SK-N-SH treated with all-trans-retinoic acid at 6 μM for 48 hours (cell line): ENCODE results near the gene NAB1.

Experiments
- ATAC-seq: fragments of 200-7000 bp; cut with Tn5 transposase; 3 replicates; pipeline ENCODE4 v1.9.1; 2020; ENCODE audit warnings: mild to moderate bottlenecking, moderate library complexity
- ARNTL ChIP-seq: fragments of 450-650 bp; formaldehyde crosslinking; IDR thresholded peaks from 2 replicates; pipeline ENCODE4 v1.5.0; 2020; ENCODE audit warnings: low read depth, mild to moderate bottlenecking, moderate library complexity, borderline replicate concordance
- BACH2 ChIP-seq: fragments of 250-450 bp; sonication (Bioruptor Pico); IDR thresholded peaks from 2 replicates; pipeline ENCODE4 v1.9.0; 2021; ENCODE audit warnings: mild to moderate bottlenecking, borderline replicate concordance
- CREB5 ChIP-seq: fragments of 250-450 bp; sonication (Bioruptor Pico); IDR thresholded peaks from 2 replicates; pipeline ENCODE4 v1.5.1; 2020; ENCODE audit warnings: low read depth, mild to moderate bottlenecking, moderate library complexity
- CSDC2 ChIP-seq: fragments of 250-450 bp; sonication (Bioruptor Pico); IDR thresholded peaks from 2 replicates; pipeline ENCODE4 v1.5.0; 2020; ENCODE audit warnings: mild to moderate bottlenecking, moderate library complexity
- CSRNP3 ChIP-seq: fragments of 250-450 bp; sonication (Bioruptor Pico); IDR thresholded peaks from 2 replicates; pipeline ENCODE4 v1.5.1; 2021; ENCODE audit warnings: mild to moderate bottlenecking, moderate library complexity
- ESRRG ChIP-seq: fragments of 250-450 bp; sonication (Bioruptor Pico); IDR thresholded peaks from 2 replicates; pipeline ENCODE4 v1.6.1; 2021; ENCODE audit warnings: mild to moderate bottlenecking
- GLIS3 ChIP-seq: fragments of 250-450 bp; sonication (Bioruptor Pico); IDR thresholded peaks from 2 replicates; pipeline ENCODE4 v1.5.0; 2020; ENCODE audit warnings: mild to moderate bottlenecking, moderate library complexity
- ISL1 ChIP-seq: fragments of 250-450 bp; sonication (Bioruptor Pico); IDR thresholded peaks from 2 replicates; pipeline ENCODE4 v2.1.2; 2022; ENCODE audit warnings: mild to moderate bottlenecking, moderate library complexity
- OSR1 ChIP-seq: fragments of 250-450 bp; sonication (Bioruptor Pico); IDR thresholded peaks from 2 replicates; pipeline ENCODE4 v1.8.0; 2022; ENCODE audit warnings: moderate library complexity, mild to moderate bottlenecking, inconsistent platforms
- PATZ1 ChIP-seq: fragments of 250-450 bp; sonication (Bioruptor Pico); IDR thresholded peaks from 2 replicates; pipeline ENCODE4 v1.8.0; 2020; ENCODE audit warnings: mild to moderate bottlenecking, moderate library complexity, borderline replicate concordance
- POU6F1 ChIP-seq: fragments of 250-450 bp; sonication (Bioruptor Pico); IDR thresholded peaks from 2 replicates; pipeline ENCODE4 v1.8.0; 2021; ENCODE audit warnings: low read depth, mild to moderate bottlenecking, moderate library complexity, borderline replicate concordance
- PPARA ChIP-seq: fragments of 250-450 bp; sonication (Bioruptor Pico); IDR thresholded peaks from 2 replicates; pipeline ENCODE4 v1.5.0; 2020; ENCODE audit warnings: mild to moderate bottlenecking, borderline replicate concordance
- SNAI2 ChIP-seq: fragments of 250-450 bp; sonication (Bioruptor Pico); IDR thresholded peaks from 2 replicates; pipeline ENCODE4 v1.5.0; 2020; ENCODE audit warnings: mild to moderate bottlenecking, moderate library complexity
- TCF4 ChIP-seq: fragments of 250-450 bp; sonication (Bioruptor Pico); IDR thresholded peaks from 2 replicates; pipeline ENCODE4 v1.8.0; 2021; ENCODE audit warnings: mild to moderate bottlenecking, moderate library complexity, borderline replicate concordance
- TOX ChIP-seq: fragments of 250-450 bp; sonication (Bioruptor Pico); IDR thresholded peaks from 2 replicates; pipeline ENCODE4 v1.8.0; 2021; ENCODE audit warnings: mild to moderate bottlenecking, moderate library complexity, borderline replicate concordance
- TSHZ2 ChIP-seq: fragments of 250-450 bp; sonication (Bioruptor Pico); IDR thresholded peaks from 2 replicates; pipeline ENCODE4 v1.5.0; 2020; ENCODE audit warnings: mild to moderate bottlenecking, moderate library complexity
- ZC3H10 ChIP-seq: fragments of 250-450 bp; sonication (Bioruptor Pico); IDR thresholded peaks from 2 replicates; pipeline ENCODE4 v1.5.1; 2021; ENCODE audit warnings: mild to moderate bottlenecking, moderate library complexity
- ZFP3 ChIP-seq: fragments of 250-450 bp; sonication (Bioruptor Pico); IDR thresholded peaks from 2 replicates; pipeline ENCODE4 v1.5.0; 2020; ENCODE audit warnings: mild to moderate bottlenecking, moderate library complexity
- ZFP30 ChIP-seq: fragments of 450-650 bp; formaldehyde crosslinking; IDR thresholded peaks from 2 replicates; pipeline ENCODE4 v1.5.0; 2022; ENCODE audit warnings: mild to moderate bottlenecking, moderate library complexity
- ZNF565 ChIP-seq: fragments of 450-650 bp; formaldehyde crosslinking; conservative IDR thresholded peaks from 2 replicates; pipeline ENCODE4 v1.5.0; 2020; ENCODE audit warnings: low read depth, mild to moderate bottlenecking, moderate library complexity
- ZNF70 ChIP-seq: fragments of 450-650 bp; formaldehyde crosslinking; IDR thresholded peaks from 2 replicates; pipeline ENCODE4 v1.5.0; 2020; ENCODE audit warnings: mild to moderate bottlenecking, moderate library complexity
- ZNF8 ChIP-seq: fragments of 450-650 bp; formaldehyde crosslinking; IDR thresholded peaks from 2 replicates; pipeline ENCODE4 v1.5.0; 2020; ENCODE audit warnings: mild to moderate bottlenecking, moderate library complexity

Gene NAB1

GRCh38 chr2:190679813-190680591 is 31.1 kb downstream of the NAB1 start:
- ATAC-seq: peak; percentile 81
- TF ChIP-seq ISL1 (CRISPR knock-in tag) (no peak), BACH2 (CRISPR knock-in tag) (no peak), POU6F1 (CRISPR knock-in tag) (no peak), CSRNP3 (CRISPR knock-in tag) (no peak), CSDC2 (CRISPR knock-in tag) (no peak), CREB5 (CRISPR knock-in tag) (no peak), TSHZ2 (CRISPR knock-in tag) (no peak), ESRRG (CRISPR knock-in tag) (no peak), PATZ1 (CRISPR knock-in tag) (no peak), ZFP30 (CRISPR knock-in tag) (no peak), ARNTL (no peak), GLIS3 (CRISPR knock-in tag) (no peak), SNAI2 (CRISPR knock-in tag) (no peak), ZNF565 (CRISPR knock-in tag) (no peak), ZNF70 (CRISPR knock-in tag) (no peak), ZFP3 (CRISPR knock-in tag) (no peak), ZC3H10 (CRISPR knock-in tag) (no peak)

GRCh38 chr2:190682168-190682567 is 33.3 kb downstream of the NAB1 start:
- ATAC-seq: no peak
- TF ChIP-seq ISL1 (CRISPR knock-in tag) (no peak), PPARA (CRISPR knock-in tag) (no peak), BACH2 (CRISPR knock-in tag) (no peak), TCF4 (CRISPR knock-in tag) (no peak), CSDC2 (CRISPR knock-in tag) (no peak), ZC3H10 (CRISPR knock-in tag) (no peak), OSR1 (CRISPR knock-in tag) (no peak), SNAI2 (CRISPR knock-in tag) (no peak), PATZ1 (CRISPR knock-in tag) (no peak), TOX (no peak), ZFP3 (CRISPR knock-in tag) (no peak), ZNF565 (CRISPR knock-in tag) (no peak), ZNF8 (CRISPR knock-in tag) (no peak), ARNTL (no peak), TSHZ2 (CRISPR knock-in tag) (no peak), CSRNP3 (CRISPR knock-in tag) (no peak)
